IPS-11a (cell line): ENCODE measurements around the gene HAGHL.

Experiments
- H3K4me3 ChIP-seq: one replicate; pipeline ENCODE4 v1.5.1; 2013; ENCODE audit warnings: low read depth, low read length, control low read depth

The HAGHL gene

DNA sequence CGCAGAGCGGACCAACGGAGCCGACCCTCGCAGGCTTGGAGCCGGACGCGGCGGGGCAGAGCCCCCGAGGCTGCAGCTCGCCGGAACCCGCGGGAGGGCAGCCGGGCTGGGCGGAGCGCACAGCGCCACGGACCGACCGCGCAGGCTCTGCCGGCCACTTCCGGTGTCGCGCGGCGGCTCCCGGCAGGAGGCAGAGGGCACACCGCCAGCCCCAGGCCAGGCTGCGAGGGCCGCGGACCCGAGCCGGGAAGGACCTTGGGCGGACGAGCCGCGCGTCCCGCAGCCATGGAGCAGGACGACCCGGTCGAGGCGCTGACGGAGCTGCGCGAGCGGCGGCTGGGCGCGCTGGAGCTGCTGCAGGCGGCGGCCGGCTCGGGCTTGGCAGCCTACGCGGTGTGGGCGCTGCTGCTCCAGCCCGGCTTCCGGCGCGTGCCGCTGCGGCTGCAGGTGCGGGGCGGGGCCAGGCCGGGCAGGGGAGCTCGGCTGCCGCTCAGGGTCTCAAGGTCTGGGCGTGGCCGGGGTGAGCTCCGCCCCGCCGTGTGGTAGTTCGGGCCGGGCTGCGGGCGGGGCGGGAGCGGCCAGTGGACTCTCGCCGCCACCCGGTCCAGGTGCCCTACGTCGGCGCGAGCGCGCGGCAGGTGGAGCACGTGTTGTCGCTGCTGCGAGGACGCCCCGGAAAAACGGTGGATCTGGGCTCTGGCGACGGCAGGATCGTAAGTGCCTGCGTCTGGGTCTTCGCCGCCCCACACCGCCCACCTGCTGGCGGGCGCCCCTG, 5.7 kb upstream of the HAGHL start, which contains the start of gene ANTKMT:
Gene ANTKMT, plus strand, starts transcription at position 157 of the 775 bp plus-strand sequence. Its CDS starts 129 bp downstream, at position 286.
- peak within 1 kb of the TSS; percentile 73 for H3K4me3 ChIP-seq

GRCh38 chr16:721765-722540, 5.0 kb upstream of the HAGHL start:
- H3K4me3 ChIP-seq = no peak overlapping the region

DNA sequence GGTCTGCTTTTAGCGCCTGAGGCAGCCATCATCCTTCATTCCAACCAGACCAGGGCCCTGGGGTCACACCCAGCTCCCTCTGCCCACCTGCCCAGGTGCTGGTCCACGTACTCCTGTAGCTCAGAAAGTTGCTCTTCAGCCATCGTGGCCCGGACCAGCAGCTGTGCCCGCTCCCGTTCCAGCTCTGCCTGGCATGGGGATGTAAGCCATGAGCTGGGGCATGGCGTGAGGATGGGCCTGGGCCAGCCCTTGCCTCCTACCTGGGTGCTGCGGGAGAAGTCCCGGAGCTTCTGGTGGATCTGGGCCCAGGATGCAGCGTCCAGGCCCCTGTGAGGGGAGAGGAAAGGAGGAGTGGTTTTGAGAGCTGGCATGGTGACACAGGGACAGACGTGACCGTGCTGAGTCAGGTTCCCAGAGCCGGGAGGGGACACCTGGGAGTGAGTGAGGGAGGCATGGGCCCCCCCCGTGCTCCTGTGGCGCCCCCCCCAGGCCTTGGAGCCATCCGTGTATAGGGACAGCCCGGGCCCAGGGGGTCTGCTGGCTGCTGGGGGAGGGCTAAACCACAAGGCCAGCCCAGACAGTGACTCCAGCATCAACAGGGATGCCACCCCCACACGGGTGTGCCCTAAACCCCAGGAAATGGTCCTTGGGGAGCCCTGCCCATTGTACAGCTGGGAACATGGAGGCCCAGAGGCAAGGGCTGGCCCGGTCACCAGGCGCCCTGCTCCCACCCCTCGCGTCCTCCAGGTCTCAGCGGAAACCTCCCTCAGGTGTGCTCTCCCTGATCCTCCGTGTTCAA, 3.9 kb upstream of the HAGHL start:
- no peak overlapping the region for H3K4me3 ChIP-seq

DNA sequence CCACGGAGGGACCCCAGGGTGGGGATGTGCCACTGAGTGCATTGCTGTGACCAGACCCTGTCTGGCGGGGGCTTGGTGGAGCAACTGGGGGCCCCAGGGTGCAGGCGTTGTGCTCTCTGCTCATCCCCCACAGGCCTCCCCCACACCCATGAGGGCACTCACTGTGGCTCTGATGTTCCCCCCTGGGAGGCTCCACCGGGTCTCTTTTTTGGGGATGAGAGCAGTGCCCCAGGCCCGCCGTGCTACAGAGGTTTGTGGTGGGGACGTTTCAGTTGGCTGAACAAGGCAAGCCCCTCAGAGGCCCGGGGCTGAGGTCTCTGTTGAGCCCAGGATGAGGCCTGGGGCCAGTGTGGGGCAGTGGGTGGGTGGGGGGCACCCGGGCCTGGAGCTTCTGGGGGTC, 3.2 kb upstream of the HAGHL start:
- no peak overlapping the region for H3K4me3 ChIP-seq

- H3K4me3 ChIP-seq = no peak overlapping the region
These were observed 2.5 kb upstream of the HAGHL start for GRCh38 chr16:724188-725040.

DNA sequence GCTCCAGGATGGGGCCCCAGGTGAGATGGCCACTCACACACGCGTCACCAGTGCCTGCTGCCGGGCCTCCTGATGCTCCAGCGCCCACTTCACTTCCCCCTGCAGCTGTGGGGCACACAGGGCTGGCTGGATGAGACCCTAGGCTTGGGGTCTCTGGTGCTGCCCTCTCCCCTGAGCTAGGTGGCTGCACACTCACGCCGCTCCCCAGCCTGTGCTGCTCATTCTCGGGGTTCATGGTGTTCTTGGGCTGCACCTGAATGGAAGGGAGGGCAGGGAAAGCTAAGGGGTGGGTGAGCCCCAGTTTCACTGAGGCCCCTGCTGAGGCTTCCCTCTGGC, 1.9 kb upstream of the HAGHL start:
- H3K4me3 ChIP-seq = no peak overlapping the region

- no peak overlapping the region for H3K4me3 ChIP-seq
These were observed 1.3 kb upstream of the HAGHL start for GRCh38 chr16:725463-726187.

GRCh38 chr16:726188-726437, 793 bp upstream of the HAGHL start:
- H3K4me3 ChIP-seq = peak overlapping the region; percentile 31

- H3K4me3 ChIP-seq = peak overlapping the region; percentile 50
These were observed 528 bp downstream of the HAGHL start for GRCh38 chr16:727291-727977.

DNA sequence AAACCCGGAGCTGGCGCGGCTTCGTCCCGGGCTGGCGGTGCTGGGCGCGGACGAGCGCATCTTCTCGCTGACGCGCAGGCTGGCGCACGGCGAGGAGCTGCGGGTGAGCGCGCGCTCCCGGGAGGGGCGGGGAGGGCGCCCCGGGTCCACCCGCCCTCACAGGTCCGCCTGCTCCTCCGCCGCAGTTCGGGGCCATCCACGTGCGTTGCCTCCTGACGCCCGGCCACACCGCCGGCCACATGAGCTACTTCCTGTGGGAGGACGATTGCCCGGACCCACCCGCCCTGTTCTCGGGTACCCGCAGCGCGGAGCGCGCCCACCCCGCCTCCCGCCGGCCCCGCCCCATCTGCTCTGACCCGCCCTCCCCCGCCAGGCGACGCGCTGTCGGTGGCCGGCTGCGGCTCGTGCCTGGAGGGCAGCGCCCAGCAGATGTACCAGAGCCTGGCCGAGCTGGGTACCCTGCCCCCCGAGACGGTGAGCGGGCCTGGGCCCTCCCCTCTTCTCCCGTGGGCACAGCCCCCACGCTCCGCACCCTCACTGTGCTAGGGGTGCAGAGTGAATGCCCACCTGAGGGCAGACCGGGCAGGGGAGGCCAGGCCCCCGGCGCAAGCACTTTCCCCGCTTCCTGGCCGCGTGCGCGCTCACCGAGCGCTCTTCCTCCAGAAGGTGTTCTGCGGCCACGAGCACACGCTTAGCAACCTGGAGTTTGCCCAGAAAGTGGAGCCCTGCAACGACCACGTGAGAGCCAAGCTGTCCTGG, 1.4 kb downstream of the HAGHL start:
- H3K4me3 ChIP-seq = peak overlapping the region; percentile 45

GRCh38 chr16:728890-729744, 2.2 kb downstream of the HAGHL start:
- H3K4me3 ChIP-seq = peak overlapping the region; percentile 45

DNA sequence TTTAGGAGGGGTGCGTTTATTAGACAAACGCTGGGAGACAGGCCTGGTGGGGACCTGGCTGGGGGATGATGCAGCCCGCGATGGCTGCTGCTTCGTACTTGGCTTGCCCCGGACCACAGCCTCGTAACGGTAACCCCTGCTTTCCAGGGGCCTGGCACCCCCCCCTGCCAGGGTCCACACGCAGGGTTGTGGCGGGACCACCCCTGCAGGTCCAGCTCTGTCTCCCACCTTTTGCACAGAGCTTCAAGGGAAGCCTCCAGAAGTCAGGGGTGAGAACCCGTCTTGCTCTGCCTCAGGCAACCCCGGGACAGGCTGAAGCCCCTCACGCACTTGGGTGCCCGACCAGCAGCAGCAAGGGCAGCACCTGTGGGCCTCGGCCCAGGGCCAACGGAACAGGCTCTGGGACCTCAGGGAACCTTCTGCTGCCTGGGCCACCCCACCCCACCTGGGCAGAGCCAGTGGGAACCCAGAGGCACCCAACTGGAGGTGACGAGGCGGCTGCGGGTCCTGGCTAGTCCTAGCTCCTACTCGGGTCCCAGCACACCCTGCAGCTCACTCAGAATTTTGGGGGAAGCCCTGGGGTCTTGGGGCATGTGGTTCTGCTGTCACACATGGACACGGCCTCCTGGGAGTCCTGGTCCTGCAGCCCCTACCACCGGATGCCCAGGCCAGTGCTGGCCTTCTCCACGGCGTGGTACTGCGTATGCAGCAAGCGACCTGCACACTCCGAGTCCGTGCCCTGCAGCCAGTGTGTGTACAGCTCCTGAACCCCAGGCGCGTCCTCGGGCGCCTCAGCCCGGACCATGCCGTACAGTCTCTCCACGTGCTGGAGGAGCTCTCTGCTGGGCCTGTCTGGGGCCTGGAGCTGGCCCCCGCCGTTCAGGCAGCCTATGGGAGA, 3.1 kb downstream of the HAGHL start:
- H3K4me3 ChIP-seq = no peak overlapping the region

DNA sequence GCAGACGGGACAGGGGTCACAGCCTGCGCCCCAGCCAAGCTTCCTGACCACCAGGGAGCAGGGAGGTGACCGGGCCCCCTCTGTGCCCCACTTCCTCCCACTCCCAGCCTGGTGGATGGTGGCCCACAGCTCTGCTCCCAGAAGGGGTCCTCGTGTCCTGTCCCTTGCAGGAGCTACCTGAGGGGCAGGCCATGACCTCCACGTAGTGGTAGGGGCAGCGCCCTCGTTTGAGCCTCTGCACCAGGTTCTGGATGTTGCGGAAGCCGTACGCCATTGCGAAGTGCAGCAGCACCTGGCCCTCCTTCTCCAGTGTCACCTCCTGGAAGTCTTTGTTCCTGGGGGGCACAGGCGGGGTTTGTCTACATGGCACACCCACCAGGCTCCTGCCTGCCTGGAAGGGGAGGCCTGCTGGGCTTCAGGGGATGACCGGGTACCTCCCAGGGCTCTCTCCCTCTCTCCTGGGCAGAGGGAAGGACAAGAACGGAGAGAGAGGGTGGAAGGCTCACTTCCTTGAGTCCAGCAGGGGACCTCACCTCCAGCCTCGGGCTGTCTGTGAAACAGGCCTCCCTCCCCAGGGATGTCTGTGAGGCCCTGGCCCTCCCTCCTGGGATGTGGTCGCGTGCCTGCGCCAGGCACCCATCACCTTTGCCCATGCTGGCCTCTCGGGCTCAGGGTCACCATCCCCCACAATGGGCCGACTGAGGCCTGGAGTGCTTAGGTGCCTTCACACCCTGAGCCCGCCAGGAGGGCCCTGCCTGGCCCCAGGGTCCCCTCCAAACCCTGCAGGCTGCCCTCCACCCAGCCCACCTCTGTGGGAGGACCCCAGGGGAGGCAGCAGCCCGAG, 4.0 kb downstream of the HAGHL start:
- no peak overlapping the region for H3K4me3 ChIP-seq

DNA sequence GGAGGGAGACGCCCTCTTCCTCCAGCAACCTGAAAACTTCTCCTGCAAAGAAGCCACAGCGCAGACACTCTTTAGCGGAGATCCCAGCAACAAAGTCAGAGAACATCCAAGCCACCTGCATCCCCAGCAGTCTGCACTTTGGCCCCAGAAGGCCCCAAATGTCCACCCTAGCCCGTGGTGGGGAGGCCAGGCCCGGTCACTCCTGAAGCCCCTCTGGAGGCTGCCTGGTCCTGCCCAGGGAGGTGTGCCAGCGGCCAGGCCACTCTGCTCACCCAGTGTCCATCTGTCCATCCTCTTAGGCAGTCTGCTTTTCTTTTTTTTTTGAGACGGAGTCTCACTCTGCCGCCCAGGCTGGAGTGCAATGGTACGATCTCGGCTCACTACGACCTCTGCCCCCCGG, 5.4 kb downstream of the HAGHL start:
- H3K4me3 ChIP-seq = no peak overlapping the region

- H3K4me3 ChIP-seq = no peak overlapping the region
These were observed 6.0 kb downstream of the HAGHL start for GRCh38 chr16:732936-733335.
